ENCODE results near the gene LCOR. TPM values are rescaled to one million over a fixed set of nuclear protein-coding genes. Genes with fewer than 3 reads are reported as not detected.

Gene LCOR
- total RNA-seq, 1 experiment from 2014 or later = 23.9 TPM

GRCh38 chr10:97006364-97006763, 174.3 kb downstream of the LCOR start:
- ChIA-PET CTCF (interaction anchor here (3.0 kb wide), 1 partner anchor 19 kb away, joined by 18 read pairs; no protein-coding TSS in a partner anchor), POLR2A (no interaction called here)
- DNase-seq (ENCODE audit: low spot score) (no peak), ATAC-seq (no peak)
- no peak overlapping the region for H3K27ac Mint-ChIP-seq
- H3K27me3 Mint-ChIP-seq (ENCODE audit: low read depth) = peaks cover 3% of the 10 kb centered on the region; the same call in 1 of the 2 replicates
- H3K4me3 Mint-ChIP-seq = no peak overlapping the region
- H3K36me3 Mint-ChIP-seq = peaks cover 12% of the 10 kb centered on the region
- H3K9me3 Mint-ChIP-seq = peaks cover 20% of the 10 kb centered on the region
- peaks cover 4% of the 10 kb centered on the region for H3K4me1 Mint-ChIP-seq
- TF ChIP-seq ATF6 (CRISPR knock-in tag; IDR thresholded peaks at IDR 0.05) (no peak), NFATC4 (CRISPR knock-in tag; IDR thresholded peaks at IDR 0.05) (no peak), NR2C2 (CRISPR knock-in tag; IDR thresholded peaks at IDR 0.05) (no peak), ZNF396 (CRISPR knock-in tag; IDR thresholded peaks at IDR 0.05; ENCODE audit: borderline replicate concordance) (no peak), HMGA2 (CRISPR knock-in tag; IDR thresholded peaks at IDR 0.05) (no peak), GRHL2 (CRISPR knock-in tag; IDR thresholded peaks at IDR 0.05; ENCODE audit: insufficient replicate concordance, severe bottlenecking) (no peak)

GRCh38 chr10:97007417-97007816, 175.3 kb downstream of the LCOR start:
- Mint-ChIP-seq H3K4me1 (peaks cover 4% of the 10 kb centered on the region), H3K9me3 (peaks cover 20% of the 10 kb centered on the region), H3K27ac (no peak overlapping the region), H3K27me3 (ENCODE audit: low read depth) (peaks cover 3% of the 10 kb centered on the region; the same call in 1 of the 2 replicates), H3K36me3 (peaks cover 12% of the 10 kb centered on the region), H3K4me3 (no peak overlapping the region)
- ChIA-PET POLR2A (no interaction called here), CTCF (no interaction called here)
- TF ChIP-seq EMX1 (CRISPR knock-in tag; IDR thresholded peaks at IDR 0.05) (no peak), GTF2I (CRISPR knock-in tag; conservative IDR thresholded peaks at IDR 0.05) (no peak), MYBL2 (CRISPR knock-in tag; IDR thresholded peaks at IDR 0.05) (no peak), FOXK1 (CRISPR knock-in tag; IDR thresholded peaks at IDR 0.05) (no peak), SMAD3 (CRISPR knock-in tag; IDR thresholded peaks at IDR 0.05; ENCODE audit: borderline replicate concordance) (no peak), FOXP1 (CRISPR knock-in tag; IDR thresholded peaks at IDR 0.05; ENCODE audit: borderline replicate concordance) (no peak), NFATC4 (CRISPR knock-in tag; IDR thresholded peaks at IDR 0.05) (no peak), CREM (CRISPR knock-in tag; IDR thresholded peaks at IDR 0.05) (no peak), NR2C2 (CRISPR knock-in tag; IDR thresholded peaks at IDR 0.05) (no peak), RORB (CRISPR knock-in tag; IDR thresholded peaks at IDR 0.05) (no peak), NR3C1 (CRISPR knock-in tag; conservative IDR thresholded peaks at IDR 0.05; ENCODE audit: low read depth) (no peak), STAT6 (CRISPR knock-in tag; conservative IDR thresholded peaks at IDR 0.05; ENCODE audit: low read depth) (no peak), AFF4 (CRISPR knock-in tag; IDR thresholded peaks at IDR 0.05; ENCODE audit: borderline replicate concordance) (no peak), JAZF1 (CRISPR knock-in tag; IDR thresholded peaks at IDR 0.05) (no peak)
- DNase-seq (ENCODE audit: low spot score) (no peak), ATAC-seq (no peak)
